Femur (tissue), 1 donor: Measurements from ENCODE around the gene AMN1.
"Not testable (repeated sequence)": the region's sequence is repeated elsewhere in the genome, so short reads cannot be mapped to it uniquely, and the experiment has no call there.

Source experiments
- DNase-seq: peaks from one replicate; pipeline ENCODE4 v3.0.0-alpha.2; 2017

The AMN1 gene

DNA sequence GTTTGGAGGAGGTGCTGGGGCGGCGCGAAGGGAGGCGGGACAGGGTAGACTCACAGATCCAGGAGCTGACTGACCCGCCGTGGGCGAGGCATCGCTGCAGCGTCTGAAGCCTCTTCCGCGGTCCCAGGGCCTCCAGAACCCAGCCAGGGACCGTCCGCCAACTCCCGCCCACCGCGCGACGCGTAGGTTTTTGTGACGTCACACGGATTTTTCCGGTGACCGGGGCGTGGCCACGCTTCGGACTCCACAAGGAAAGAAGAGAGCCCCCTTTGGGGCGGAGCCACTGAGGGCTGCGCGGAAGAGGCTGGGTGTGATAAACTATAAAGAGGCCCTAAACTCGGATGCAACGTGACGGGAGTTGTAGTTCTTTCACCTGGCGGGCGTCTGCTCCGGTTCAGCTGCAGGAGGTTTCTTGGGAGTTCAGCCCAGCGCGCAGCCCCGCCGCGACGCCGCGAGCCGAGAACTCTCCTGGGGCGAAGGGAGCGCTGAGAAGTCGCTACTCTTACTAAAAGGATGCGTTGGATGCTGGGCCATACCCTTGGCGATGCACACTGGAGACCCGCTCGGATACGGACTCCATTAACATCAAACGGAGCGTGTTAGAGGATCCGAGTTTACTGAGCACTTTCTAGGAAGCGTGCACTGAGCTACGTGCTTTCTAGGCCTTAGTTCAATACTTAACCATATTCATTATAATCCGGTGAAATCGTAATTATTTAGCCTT lies at the start of gene AMN1:
Gene AMN1 (minus strand): TSS at position 105 of the 724 bp plus-strand sequence. CDS start 13 bp downstream, at position 92.
- DNase-seq = peak; percentile 100

DNA sequence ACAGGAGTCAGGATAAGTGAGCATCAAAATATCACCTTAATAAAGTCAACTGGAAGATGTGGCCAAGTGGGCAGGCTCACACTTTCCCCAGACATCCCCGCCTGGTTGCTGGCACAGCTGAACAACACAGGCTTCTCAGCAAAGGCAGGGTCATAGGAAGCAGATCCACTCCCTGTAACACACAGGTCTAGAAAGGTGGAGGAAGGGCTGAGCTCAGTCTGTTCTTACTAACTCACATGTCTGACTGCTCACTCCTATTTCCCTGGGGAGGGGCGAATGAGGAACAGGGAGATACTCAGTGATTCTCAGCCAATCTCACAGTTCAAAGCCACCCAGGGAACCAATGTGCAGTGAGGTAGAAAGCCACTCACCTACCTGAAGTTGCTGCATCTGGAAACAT lies 45.0 kb upstream of the AMN1 start:
- no peak for DNase-seq

DNA sequence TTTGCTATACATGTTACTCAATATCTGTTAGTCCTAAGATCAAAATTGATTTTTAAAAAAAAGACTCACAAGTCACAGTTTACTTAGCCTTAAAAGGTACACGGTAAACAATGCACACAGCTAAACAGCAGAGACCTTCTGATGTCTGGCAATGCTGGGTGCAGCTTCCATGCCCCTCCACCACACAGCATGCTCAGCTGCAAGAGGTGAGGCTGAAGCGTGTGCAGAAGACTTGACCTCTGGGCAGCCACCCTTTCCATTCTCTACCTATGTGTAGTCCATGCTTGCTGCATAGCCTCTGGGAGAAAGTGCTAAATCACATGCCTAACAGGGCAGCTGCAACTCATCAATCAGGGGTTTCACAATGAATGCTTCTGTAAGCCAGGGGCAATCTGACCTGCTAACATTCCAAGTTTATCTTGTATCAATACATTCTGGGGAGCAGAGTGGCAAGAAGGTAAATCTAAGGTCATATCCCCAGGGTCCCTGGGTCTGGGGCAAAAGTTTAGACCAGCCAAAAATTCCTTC lies 44.5 kb upstream of the AMN1 start:
- no peak for DNase-seq

DNA sequence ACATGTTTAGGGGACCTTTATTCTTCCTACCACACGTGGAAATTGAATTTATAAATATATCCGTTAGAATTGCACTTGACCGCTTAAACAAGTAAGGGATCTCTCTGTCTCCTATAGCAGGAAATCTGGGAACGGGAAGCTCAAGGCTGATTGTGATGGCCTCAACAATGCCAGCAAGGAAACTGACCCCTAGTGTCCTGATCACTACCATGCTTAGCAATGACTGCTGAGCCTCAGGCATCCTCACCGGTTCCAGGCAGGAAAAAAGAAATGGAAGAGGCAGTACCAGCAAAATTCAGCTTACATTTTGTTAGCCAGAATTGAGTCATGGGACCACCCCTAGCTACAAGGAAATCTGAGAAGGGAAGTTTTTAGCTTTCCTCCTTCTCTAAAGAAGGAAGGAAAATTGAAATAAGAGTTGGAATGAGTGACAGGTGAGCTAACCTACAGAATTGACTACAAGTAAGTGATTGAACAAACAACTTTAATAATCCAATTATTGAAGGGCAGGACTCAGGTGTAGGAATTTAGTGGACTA lies 43.9 kb upstream of the AMN1 start:
- DNase-seq = no peak

DNA sequence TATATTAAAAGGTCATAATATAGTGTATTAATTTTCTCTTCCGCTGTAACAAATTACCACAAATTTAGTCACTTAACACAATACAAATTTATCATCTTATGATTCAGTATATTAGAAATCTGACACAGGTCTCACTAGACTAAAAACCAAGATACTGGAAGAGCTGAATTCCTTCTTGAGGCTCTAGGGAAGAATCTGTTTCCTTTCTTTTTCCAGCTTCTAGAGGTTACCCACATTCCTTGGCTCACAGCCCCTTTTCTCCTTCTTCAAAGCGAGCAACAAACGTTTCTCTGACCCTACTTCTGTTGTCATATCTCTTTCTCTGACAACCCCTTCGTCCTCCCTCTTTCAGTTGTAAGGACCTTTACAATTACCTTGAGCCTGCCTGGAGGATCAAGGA lies 43.4 kb upstream of the AMN1 start:
- DNase-seq = no peak

DNA sequence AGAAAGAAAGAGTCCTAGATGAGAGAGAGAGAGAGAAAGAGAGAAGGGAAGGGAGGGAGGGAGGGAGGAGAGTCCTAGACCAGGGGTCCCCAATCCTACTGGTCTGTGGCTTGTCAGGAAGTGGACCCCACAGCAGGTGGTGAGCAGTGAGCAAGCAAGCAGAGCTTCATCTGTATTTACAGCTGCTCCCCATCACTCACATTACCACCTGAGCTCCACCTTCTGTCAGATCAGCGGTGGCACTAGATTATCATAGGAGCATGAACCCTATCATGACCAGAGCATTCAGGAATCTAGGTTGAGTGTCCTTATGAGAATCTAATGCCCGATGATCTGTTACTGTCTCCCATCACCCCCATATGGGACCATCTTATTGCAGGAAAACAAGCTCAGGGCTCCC lies 39.2 kb upstream of the AMN1 start:
- no peak for DNase-seq

DNA sequence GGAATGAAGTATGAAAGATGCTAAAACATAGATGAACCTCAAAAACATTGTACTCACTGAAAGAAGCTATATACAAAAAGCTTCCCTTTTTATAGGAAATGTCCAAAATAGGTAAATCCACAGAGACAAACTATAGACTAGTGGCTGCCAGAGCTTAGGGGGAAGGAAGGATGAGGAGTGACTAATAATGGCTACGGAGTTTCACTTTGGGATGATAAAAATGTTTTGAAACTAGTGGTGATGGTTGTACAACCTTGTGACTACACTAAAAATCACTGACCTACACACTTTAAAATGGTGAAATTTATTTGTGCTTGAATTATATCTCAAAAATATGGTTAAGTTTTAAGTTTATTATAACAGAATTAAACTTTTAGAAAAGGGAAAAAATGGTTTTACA lies 37.1 kb upstream of the AMN1 start:
- DNase-seq = no peak

DNA sequence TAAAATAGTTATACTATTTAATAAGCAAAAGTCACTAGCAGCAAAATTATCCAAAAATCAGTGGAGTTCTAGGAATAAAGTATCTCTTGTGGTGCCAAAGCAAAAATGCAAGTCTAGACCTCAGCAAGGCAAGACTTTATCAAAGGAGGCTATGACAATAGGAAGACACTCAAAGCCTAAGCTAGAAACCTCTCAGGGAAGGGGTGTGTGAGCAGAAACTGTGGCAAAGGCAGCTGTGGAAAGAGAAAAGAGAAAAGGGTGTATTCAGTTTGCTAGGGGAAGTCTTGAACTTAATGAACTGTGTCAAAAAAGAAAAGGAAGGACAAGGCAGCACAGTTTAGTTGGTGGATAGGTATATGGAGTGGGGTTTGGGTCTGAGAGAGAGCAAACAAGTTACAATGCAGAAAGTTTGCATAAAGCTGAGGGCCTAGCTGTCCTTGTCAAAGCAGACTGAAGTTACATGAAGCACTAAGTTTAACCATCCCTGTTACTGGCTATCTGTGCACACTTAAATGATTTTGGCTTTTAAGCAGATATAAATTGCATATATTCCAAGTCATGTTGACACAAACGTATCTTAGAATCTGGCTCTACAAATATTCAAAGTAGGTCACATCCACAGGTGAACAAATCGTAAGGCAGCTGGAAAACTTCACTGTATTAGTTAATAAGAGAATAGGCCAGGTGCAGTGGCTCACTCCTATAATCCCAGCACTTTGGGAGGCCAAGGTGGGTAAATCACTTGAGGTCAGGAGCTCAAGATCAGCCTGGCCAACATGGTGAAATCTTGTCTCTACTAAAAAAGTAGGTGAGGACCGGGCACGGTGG lies 31.0 kb upstream of the AMN1 start:
- no peak for DNase-seq

DNA sequence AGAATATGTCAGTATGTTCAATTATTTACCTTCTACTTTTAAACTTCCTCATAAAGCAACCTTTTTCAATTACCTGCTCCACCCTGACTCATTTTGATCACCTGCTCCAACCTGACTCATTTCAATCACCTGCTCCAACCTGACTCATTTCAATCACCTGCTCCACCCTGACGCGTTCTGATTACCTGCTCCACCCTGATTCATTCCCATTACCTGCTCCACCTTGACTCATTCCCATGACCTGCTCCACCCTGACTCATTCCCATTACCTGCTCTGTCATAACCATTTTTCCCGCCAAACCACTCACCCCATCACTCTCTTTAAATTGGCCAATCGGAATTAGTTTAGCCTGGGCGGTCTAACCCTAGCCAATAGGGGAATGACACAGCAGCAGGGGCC lies 29.5 kb upstream of the AMN1 start:
- not testable (repeated sequence) for DNase-seq

DNA sequence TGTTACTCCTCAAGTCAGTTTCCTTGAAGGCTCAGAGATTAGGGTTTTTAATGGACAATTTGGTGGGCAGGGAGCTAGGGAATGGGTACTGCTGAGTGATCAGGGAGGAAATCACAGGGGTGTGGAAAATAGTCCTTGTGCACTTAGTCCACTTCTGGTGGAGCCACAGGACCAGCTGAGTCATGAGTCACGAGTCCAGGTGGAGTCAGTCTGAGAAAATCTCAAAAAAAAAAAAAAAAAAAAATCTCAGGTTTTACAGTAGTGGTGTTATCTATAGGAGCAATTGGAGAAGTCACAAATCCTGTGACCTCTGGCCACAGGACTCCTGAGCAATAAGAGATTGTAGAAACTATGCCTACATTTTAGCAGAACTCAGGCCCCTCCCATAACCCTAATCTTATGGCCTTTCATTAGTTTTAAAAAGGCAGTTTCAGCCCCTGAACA lies 28.2 kb upstream of the AMN1 start:
- DNase-seq = no peak

DNA sequence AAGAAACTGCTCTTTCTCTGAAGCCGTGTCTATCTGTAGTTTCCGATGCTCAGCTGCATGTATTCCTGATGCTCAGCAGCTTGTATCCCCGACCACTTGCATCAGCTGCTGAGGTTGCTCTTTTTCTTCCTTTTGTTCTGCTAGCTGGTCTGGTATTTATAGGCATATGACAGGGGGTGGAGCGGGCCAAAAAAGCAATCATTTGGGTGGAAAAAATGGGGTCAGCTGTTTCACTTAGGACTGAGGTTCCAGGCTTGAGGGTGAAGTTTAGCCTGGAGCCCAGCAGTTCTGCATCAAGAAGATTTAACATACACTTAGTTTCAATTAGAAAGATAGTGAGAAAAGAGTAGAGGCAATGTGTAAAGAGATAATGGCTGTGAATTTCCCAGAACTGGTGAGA lies 23.6 kb upstream of the AMN1 start:
- DNase-seq = no peak

DNA sequence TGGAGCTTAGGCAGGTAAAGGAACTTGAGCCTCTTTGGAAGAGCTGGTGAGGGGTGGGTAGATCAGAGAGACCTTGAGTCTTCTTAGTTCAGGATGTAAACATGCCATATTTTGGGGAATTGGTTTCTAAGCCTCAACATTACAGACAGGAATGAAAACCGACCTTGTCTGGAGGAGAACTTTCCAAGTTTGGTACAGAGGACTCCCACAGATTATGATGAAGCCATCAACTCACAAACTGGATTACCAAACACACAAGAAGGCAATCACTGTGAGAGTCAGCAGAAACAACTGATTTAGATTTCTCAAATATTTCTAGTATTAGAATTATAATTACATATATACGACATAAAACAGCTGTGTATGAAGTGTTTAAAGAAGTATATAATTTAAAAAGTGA lies 22.3 kb upstream of the AMN1 start:
- no peak for DNase-seq

DNA sequence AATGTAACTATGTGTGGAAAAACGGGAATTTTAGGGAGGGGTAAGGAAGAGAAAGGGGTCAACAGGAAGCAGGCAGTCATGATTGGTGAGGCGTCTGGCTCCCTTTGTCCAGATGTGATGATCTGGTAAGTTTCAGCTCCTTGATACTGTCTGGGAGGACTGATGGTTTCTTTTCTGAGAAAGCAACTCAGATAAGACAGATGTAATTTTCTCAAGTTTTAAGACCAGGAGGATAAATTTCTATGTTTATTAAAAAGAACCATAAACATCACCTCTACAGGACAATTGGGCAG lies 21.9 kb upstream of the AMN1 start:
- DNase-seq = no peak

DNA sequence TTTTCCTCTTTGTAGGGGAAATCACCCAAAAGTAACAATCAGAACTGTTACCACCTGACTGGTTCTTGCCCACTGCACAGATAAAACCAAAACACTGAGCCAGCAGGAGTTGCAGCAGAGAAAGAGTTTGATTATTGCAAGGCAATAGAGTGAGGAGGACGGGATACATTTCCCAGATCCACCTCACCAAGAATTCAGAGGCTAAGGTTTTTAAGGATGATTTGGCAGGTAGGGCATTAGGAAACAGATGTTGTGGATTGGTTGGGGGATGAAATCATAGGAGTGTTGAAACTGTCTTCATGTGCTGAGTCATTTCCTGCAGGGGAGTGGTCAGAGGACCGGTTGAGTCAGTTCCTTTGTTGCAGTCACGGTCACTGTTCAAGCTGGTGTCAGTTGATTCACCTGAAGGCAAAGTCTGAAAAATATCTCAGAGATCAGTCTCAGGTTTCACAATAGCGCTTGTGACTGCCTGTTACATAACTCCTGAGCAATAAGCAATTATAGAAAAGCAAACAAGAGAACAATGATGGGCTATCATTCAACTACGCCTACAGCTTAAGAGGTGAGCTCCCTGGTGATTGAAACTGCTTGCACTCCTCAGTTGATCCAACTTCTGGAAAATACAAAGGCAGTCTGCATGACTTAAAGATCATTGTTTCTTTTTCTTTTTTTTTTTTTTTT lies 20.3 kb upstream of the AMN1 start:
- peak; percentile 42 for DNase-seq

DNA sequence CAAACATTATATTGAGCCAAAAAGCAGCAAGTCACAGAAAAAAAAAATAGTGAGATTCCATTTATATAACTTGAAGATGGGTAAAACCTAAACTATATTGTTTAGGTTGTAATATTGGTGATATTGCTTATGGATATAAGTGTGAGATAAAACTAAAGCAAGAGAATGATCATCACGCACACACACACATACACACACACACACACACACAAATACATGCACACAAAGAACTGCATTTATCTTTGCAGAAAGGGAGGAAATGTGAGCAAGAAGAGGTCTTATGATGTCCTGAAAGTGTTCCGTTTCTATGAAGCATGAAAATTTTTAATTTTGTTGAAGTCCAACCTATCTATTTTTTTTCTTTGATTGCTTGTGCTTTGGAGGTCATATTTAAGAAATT lies 16.4 kb upstream of the AMN1 start:
- no peak for DNase-seq

DNA sequence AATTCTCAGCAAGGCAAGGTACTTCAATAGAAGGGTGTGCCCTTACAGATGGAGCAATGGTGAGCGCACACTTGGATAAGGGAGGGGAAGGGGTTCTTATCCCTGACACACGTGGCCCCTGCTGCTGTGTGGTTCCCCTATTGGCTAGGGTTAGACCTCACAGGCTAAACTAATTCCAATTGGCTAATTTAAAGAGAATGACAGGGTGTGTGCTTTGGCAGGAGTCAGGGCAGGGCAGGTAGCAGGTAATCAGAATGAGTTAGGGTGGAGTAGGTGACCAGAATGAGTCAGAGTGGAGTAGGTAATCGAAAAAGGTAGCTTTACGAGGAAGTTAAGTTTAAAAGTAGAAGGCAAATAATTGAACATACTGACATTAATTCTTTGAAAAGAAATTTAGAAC lies 15.5 kb upstream of the AMN1 start:
- not testable (repeated sequence) for DNase-seq

DNA sequence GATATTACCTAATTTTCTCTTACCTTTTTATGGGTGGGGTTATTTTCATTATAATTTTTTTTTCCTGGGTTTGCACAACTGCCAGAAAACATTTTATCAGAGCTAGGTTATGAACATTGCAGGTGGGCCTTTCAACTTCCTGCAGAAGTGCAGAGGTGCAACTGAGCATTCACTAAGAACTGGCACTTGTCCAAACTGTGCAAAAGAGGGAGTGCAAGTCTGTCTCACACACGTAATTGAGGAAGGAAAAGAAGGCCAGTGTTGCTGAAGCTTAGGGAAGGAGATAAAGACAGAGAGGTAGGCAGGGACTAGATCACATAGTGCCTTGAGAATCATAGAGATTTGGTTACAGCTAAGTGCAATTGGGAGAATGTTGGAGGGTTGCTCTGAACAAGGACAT lies 14.1 kb upstream of the AMN1 start:
- no peak for DNase-seq

DNA sequence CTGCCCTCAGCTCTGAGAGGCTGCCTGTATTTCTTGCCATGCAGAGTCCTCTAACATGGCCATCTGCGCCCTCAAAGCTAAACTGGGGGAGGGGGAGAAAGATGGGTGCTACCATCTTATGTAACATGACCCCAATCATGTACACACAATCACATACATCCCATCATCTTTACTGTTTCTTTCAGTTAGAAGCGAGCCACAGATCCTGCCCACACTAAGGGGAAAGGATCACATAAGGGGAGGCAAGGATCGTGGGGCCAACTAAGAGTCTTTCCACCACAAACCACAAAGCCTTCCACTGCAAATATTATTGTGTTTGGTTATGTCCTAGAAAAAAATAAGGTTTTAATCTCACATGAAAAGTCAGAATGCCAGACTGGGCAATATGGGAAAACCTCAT lies 11.8 kb upstream of the AMN1 start:
- DNase-seq = no peak

DNA sequence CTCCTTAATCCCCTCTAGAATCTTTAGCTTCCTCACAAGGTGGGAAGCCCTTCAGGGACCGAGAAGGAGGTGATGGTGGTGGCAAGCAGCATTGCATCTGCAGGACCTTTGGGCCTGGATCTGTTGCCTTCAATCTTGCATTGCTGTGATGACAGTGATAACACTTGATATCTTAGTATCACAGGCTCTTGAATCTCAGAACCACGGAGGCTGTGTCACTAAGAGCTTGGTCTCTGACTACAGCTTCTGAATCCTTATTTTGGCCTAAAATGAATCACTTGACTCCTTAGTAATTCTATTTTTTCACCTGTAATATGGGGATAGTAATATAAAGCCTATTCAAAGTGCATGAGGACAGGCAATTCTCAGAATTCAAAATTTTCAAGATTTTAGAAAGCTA lies 8.9 kb upstream of the AMN1 start:
- no peak for DNase-seq

DNA sequence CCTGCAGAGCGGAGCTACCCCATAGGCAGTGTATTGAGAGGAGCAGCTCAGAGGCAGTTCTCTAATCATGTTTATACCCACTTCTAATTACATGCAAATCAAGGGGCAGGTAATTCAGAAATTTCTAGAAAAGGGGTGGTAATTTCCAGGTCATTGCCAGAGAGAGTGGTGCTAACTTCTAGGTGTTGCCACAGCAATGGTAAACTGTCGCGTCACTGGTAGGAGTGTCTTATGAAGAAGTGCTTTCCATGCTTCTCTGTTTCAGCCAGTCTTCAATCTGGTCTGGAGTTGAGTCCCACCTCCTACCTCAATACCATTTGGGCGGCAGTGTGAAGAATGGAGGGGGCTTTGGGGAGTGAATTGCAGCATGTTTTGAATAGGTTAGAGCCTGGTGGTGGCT lies 8.5 kb upstream of the AMN1 start:
- DNase-seq = no peak

DNA sequence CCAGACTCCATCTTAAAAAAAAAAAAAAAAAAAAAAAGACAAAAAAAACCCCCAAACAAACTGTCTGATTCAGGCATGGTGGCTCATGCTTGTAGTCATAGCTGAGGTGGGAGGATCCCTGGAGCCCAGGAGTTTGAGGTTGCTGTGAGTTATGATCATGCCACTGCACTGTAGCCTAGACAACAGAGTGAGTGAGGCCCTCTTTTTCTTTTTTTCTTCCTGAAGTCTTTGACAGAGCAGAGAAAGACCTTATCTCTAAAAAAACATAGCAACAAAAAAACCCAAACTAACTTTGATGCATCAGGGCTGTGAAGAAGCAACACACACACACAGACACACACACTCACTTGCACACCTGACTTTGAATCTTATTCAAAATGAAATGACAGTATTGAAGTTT lies 7.7 kb upstream of the AMN1 start:
- DNase-seq = no peak

DNA sequence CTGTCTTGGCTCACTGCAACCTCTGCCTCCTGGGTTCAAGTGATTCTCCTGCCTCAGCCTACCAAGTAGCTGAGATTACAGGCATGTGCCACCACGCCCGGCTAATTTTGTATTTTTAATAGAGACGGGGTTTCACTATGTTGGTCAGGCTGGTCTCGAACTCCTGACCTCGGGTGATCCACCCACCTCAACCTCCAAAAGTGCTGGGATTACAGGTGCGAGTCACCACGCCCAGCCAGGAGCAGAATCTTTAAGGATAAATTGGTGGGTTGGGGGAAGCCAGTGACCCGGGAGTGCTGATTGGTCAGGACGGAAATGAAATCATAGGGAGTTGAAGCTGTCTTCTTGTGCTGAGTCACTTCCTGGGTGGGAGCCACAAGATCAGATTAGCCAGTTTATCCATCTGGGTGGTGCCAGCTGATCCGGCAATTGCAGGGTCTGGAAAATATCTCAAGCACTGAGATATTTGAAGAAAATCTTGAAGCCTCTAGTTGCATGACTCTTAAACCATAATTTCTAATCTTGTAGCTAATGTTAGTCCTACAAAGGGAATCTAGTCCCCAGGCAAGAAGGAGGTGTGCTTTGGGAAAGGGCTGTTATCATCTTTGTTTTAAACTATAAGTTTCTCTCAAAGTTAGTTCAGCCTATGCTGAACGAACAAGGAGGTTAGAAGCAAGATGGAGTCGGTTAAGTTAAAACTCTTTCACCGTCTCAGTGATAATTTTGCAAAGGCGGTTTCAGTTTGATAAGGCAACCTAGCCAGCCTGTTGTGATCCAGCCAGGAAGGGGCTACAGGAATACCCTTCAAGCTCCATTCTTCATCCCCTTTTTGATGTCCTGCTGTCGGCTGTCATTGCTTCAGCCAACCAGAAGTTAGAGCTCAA lies 5.0 kb upstream of the AMN1 start:
- not testable (repeated sequence) for DNase-seq
